CD14-positive monocyte (primary cell): Measurements from ENCODE around the gene NTNG1. TPM values are rescaled to one million over a fixed set of nuclear protein-coding genes. Genes with fewer than 3 reads are reported as not detected.

ENCODE experiments used
- DNase-seq, 3 donors: peaks; one replicate each; pipeline ENCODE4 v3.0.0-alpha.2; 2011 to 2022
- H2AFZ ChIP-seq: 2 replicates; pipeline ENCODE4 v1.6.0; 2012; ENCODE audit warnings: mild to moderate bottlenecking, low read depth, low read length, inconsistent platforms; ENCODE audit not compliant: insufficient read depth, poor library complexity, severe bottlenecking
- H3K27ac ChIP-seq, 2 donors: 1 replicate in 1 of 2; 2 replicates in 1 of 2; pipeline ENCODE4 v1.5.1; 2012 to 2013; ENCODE audit warnings: low read length in 2 of 2, control low read depth in 1 of 2, inconsistent platforms in 1 of 2, low read depth in 1 of 2, mild to moderate bottlenecking in 1 of 2
- H3K27me3 ChIP-seq, 2 donors: one replicate each; pipeline versions ENCODE4 v1.6.0 to v1.6.1; 2011 to 2013; ENCODE audit warnings: low read length in 2 of 2; ENCODE audit not compliant: control insufficient read depth in 2 of 2, insufficient read depth in 2 of 2
- H3K36me3 ChIP-seq, 2 donors: replicated peaks in 1 of 2; 1 replicate in 1 of 2; 2 replicates in 1 of 2; pipeline versions ENCODE4 v1.5.1 to v1.6.1; 2012 to 2013; ENCODE audit warnings: low read length in 2 of 2, control low read depth in 1 of 2, inconsistent platforms in 1 of 2, mild to moderate bottlenecking in 1 of 2; ENCODE audit not compliant: insufficient read depth in 2 of 2, control insufficient read depth in 1 of 2
- H3K4me1 ChIP-seq, 2 donors: 1 replicate in 1 of 2; 2 replicates in 1 of 2; pipeline versions ENCODE4 v1.5.1 to v1.6.1; 2012 to 2013; ENCODE audit warnings: low read length in 2 of 2, control low read depth in 1 of 2, inconsistent platforms in 1 of 2, mild to moderate bottlenecking in 1 of 2, moderate library complexity in 1 of 2; ENCODE audit not compliant: insufficient read depth in 2 of 2, control insufficient read depth in 1 of 2
- H3K4me2 ChIP-seq: replicated peaks from 2 replicates; pipeline ENCODE3; 2012; ENCODE audit warnings: low read length, moderate library complexity, mild to moderate bottlenecking; ENCODE audit not compliant: poor library complexity, severe bottlenecking; ENCODE audit errors: extremely low read depth
- H3K4me3 ChIP-seq, 3 experiments: fragments of 200-600 bp in 1 of 3; sonication (generic) in 1 of 3; replicated peaks in 1 of 3; 1 replicate in 2 of 3; 2 replicates in 1 of 3; pipeline ENCODE4 v1.5.1; 2011 to 2013; ENCODE audit warnings: low read length in 3 of 3, mild to moderate bottlenecking in 3 of 3, control low read depth in 2 of 3, low read depth in 2 of 3, inconsistent platforms in 1 of 3, moderate library complexity in 1 of 3
- H3K79me2 ChIP-seq: 2 replicates; pipeline ENCODE4 v1.6.0; 2012; ENCODE audit warnings: mild to moderate bottlenecking, control low read depth, inconsistent platforms, low read length, moderate library complexity; ENCODE audit not compliant: insufficient read depth
- H3K9ac ChIP-seq: 2 replicates; pipeline ENCODE4 v1.6.0; 2017; ENCODE audit warnings: low read length, mild to moderate bottlenecking; ENCODE audit not compliant: insufficient read depth, poor library complexity, severe bottlenecking
- H3K9me3 ChIP-seq, 2 donors: replicated peaks in 1 of 2; 1 replicate in 1 of 2; 2 replicates in 1 of 2; pipeline versions ENCODE4 v1.5.1 to v1.6.1; 2012 to 2013; ENCODE audit warnings: low read length in 2 of 2, control low read depth in 1 of 2; ENCODE audit not compliant: control insufficient read depth in 1 of 2, insufficient read depth in 1 of 2
- H4K20me1 ChIP-seq: 2 replicates; pipeline ENCODE4 v1.6.0; 2012; ENCODE audit warnings: mild to moderate bottlenecking, low read length, control low read depth, moderate library complexity; ENCODE audit not compliant: insufficient read depth
- H3K27ac Mint-ChIP-seq, 7 donors: one replicate each; pipeline ENCODE4 v1.8.0; 2020; ENCODE audit warnings: mild to moderate bottlenecking in 7 of 7, mixed read lengths in 7 of 7, moderate library complexity in 6 of 7, inconsistent platforms in 2 of 7
- H3K27me3 Mint-ChIP-seq, 3 donors: one replicate each; pipeline ENCODE4 v1.8.0; 2021 to 2022; ENCODE audit warnings: low read depth in 3 of 3, mild to moderate bottlenecking in 3 of 3, mixed read lengths in 3 of 3, moderate library complexity in 3 of 3, inconsistent platforms in 1 of 3
- H3K36me3 Mint-ChIP-seq, 2 donors: one replicate each; pipeline ENCODE4 v1.8.0; 2020; ENCODE audit warnings: mixed read lengths in 2 of 2, inconsistent platforms in 1 of 2, mild to moderate bottlenecking in 1 of 2
- H3K4me1 Mint-ChIP-seq: one replicate; pipeline ENCODE4 v1.8.0; 2020; ENCODE audit warnings: mild to moderate bottlenecking, mixed read lengths
- H3K4me3 Mint-ChIP-seq, 2 donors: one replicate each; pipeline ENCODE4 v1.8.0; 2020; ENCODE audit warnings: mild to moderate bottlenecking in 2 of 2, mixed read lengths in 2 of 2, moderate library complexity in 1 of 2
- H3K9me3 Mint-ChIP-seq, 7 donors: one replicate each; pipeline ENCODE4 v1.8.0; 2020 to 2022; ENCODE audit warnings: mixed read lengths in 7 of 7, mild to moderate bottlenecking in 6 of 7, moderate library complexity in 6 of 7, inconsistent platforms in 2 of 7
- WGBS: methylation state at CpG from one replicate; pipeline ENCODE4 v1.1.5; 2013; ENCODE audit warnings: missing lambda C conversion rate; ENCODE audit not compliant: insufficient coverage; 5-methylcytosine and 5-hydroxymethylcytosine counted together
- intact Hi-C, 2 donors: fragments of 100-400 bp; cut with micrococcal nuclease; formaldehyde crosslinking; loops; one replicate each; pipeline versions ENCODE4 v1.15.0 to v1.15.1; 2023
- polyA plus RNA-seq, 3 donors: library from polyadenylated mRNA; depleted of rRNA in 1 of 3; unstranded in 2 of 3; stranded (reverse) in 1 of 3; fragments of 300-500 nt in 2 of 3; fragments of >200 nt in 1 of 3; fragmentation: Illumina TruSeq in 2 of 3; gene quantifications; 1 replicate in 2 of 3; 2 replicates in 1 of 3; pipeline ENCODE4 v1.2.3, GENCODE V29; 2012 to 2021
- TF ChIP-seq, protein P1 (sequence below): fragments of 200-600 bp; IDR thresholded peaks from one replicate; pipeline ENCODE4 v1.8.0; 2022; ENCODE audit warnings: antibody characterized with exemption, mild to moderate bottlenecking

Gene NTNG1
- polyA plus RNA-seq, 3 donors = not detected

DNA sequence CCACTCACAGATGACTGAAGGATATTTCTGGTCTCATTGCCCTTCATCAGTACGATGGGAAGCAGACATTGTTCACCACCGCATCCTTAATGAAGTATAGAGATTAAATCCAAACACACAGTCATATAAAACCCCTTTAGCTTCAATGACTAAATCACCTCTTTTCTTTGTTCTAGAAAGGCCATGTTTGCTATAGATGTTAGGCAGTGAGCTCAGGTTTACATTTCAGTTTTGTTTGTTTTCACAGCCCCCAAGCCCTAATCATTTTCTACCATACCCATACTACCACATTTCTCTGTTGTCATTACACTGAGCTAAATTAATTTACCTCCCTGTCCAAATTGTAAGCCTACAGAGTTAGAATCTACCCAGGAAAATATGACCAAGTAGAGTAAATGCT is 385.1 kb downstream of the NTNG1 start:
- H3K4me3 Mint-ChIP-seq = no peak overlapping the region
- no peaks in the 10 kb centered on the region for H3K79me2 ChIP-seq
- peaks cover 0 to 2% of the 10 kb centered on the region in 2 donors for H3K27me3 ChIP-seq
- H3K9me3 Mint-ChIP-seq = peaks cover 0 to 3% (median 0%) of the 10 kb centered on the region in 7 donors
- H3K9me3 ChIP-seq = no peaks in the 10 kb centered on the region
- TF ChIP-seq, protein P1, sequence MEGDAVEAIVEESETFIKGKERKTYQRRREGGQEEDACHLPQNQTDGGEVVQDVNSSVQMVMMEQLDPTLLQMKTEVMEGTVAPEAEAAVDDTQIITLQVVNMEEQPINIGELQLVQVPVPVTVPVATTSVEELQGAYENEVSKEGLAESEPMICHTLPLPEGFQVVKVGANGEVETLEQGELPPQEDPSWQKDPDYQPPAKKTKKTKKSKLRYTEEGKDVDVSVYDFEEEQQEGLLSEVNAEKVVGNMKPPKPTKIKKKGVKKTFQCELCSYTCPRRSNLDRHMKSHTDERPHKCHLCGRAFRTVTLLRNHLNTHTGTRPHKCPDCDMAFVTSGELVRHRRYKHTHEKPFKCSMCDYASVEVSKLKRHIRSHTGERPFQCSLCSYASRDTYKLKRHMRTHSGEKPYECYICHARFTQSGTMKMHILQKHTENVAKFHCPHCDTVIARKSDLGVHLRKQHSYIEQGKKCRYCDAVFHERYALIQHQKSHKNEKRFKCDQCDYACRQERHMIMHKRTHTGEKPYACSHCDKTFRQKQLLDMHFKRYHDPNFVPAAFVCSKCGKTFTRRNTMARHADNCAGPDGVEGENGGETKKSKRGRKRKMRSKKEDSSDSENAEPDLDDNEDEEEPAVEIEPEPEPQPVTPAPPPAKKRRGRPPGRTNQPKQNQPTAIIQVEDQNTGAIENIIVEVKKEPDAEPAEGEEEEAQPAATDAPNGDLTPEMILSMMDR = no peak
- H3K4me1 Mint-ChIP-seq = peaks cover 13% of the 10 kb centered on the region
- no peak overlapping the region for H3K4me2 ChIP-seq
- H3K27ac ChIP-seq = no peak overlapping the region
- no peak overlapping the region for H3K27ac Mint-ChIP-seq
- DNase-seq = no peak
- intact Hi-C loops = no loop called here
- no peaks in the 10 kb centered on the region for H3K36me3 ChIP-seq
- no CpG with 5 or more reads among the region's 2 CpGs for WGBS
- no peak overlapping the region for H3K4me3 ChIP-seq
- no peak overlapping the region for H2AFZ ChIP-seq
- H3K9ac ChIP-seq = no peak overlapping the region
- H3K27me3 Mint-ChIP-seq = peaks cover 1 to 2% (median 2%) of the 10 kb centered on the region in 3 donors
- no peaks in the 10 kb centered on the region for H3K4me1 ChIP-seq
- no peaks in the 10 kb centered on the region for H4K20me1 ChIP-seq
- H3K36me3 Mint-ChIP-seq = no peaks in the 10 kb centered on the region

DNA sequence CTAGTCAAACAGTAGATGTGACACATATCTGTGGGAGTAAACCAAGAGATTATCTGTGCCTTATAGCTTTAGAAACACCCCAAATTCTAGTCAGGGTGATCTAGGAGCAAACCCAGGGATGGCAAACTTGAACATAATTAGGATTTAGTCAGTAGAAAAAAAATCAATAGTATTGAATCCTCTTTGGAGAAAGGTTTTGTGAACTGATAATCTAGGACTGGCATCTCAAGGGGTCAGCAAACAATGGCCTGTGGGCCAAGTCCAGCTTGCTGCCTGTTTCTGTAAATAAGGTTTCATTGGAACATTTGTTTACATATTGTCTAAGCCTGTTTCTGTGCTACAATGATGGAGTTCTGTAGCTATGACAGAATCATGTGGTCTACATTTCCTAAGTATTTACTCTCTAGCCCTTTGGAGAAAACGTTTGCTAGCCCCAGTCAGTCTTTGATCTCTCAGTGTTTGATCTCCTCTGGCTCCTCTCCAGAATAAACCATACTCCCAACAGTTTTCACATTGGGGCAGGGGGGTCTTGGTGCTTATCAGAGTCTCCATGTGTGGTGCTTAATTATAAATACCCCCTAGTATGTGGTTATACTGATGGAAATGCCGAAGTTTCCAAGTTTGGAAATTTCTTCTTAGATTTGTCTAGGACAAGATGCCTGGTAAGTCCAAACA is 385.8 kb downstream of the NTNG1 start:
- no peaks in the 10 kb centered on the region for H3K4me1 ChIP-seq
- intact Hi-C loops = no loop called here
- no peak overlapping the region for H3K9ac ChIP-seq
- H3K36me3 ChIP-seq = no peaks in the 10 kb centered on the region
- no peaks in the 10 kb centered on the region for H3K79me2 ChIP-seq
- no peak overlapping the region for H2AFZ ChIP-seq
- whole genome bisulfite sequencing = no CpG with 5 or more reads among the region's 2 CpGs
- H3K4me3 ChIP-seq = no peak overlapping the region
- no peak for DNase-seq
- peaks cover 1 to 2% (median 2%) of the 10 kb centered on the region in 3 donors for H3K27me3 Mint-ChIP-seq
- peaks cover 13% of the 10 kb centered on the region for H3K4me1 Mint-ChIP-seq
- no peaks in the 10 kb centered on the region for H4K20me1 ChIP-seq
- H3K27ac ChIP-seq = no peak overlapping the region
- no peak overlapping the region for H3K4me3 Mint-ChIP-seq
- H3K4me2 ChIP-seq = no peak overlapping the region
- TF ChIP-seq, protein P1 = no peak
- H3K36me3 Mint-ChIP-seq = no peaks in the 10 kb centered on the region
- peaks cover 0 to 2% of the 10 kb centered on the region in 2 donors for H3K27me3 ChIP-seq
- H3K9me3 ChIP-seq = no peaks in the 10 kb centered on the region
- H3K9me3 Mint-ChIP-seq = no peaks in the 10 kb centered on the region
- no peak overlapping the region for H3K27ac Mint-ChIP-seq
